ENCODE measurements around the gene SLC27A4.
A peak's percentile ranks its signal among the peaks of the same experiment; 100 is the strongest.

DNA sequence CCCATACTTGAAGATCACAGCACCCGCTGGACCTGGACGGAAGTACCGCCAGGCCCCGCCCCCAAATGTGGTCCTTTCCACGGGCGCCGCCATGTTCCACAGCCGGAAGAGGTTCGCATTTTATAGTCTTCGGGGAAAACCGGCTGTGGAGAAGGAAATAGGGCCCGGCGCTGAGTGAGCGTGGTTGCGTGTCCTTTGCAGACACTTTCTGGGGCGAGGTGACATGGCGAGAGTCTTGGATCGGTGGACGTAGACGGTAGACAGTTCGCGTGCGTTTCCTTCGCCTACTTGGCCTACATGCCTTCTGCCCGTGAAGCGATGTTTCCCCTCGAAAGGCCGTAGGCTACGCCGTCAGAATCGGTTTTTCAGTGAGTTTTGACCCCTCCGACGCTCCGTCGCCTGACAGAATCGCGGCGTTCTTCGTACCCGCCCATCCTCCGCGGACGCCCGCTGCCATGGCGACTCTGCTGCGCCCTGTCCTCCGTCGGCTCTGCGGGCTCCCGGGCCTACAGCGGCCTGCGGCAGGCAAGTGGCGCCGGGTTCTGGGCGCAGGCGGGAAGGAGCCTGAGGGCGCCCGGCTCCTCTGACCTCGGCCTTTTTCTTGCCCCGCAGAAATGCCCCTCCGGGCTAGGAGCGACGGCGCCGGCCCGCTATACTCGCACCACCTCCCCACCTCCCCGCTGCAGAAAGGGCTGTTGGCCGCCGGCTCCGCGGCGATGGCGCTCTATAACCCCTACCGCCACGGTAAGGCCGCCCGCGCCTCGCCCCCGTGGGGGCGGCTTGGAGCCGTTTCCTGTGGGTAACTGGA lies 17.7 kb upstream of the SLC27A4 start, which contains the start of the genes COQ4 and TRUB2:
- TF ChIP-seq CTCF (IDR thresholded peaks at IDR 0.05) (peak in 1 of 3 experiments; percentile 20), POLR2A (IDR thresholded peaks at IDR 0.05; ENCODE audit: low read depth) (peak; percentile 3)

All from esophagus muscularis mucosa (tissue), 3 donors.